Transverse colon (tissue), 4 donors: ENCODE data around the gene ERICH6B.

Experiments used
- POLR2A ChIP-seq: fragments of 450-650 bp; IDR thresholded peaks from one replicate; pipeline ENCODE4 v1.6.1; 2016; ENCODE audit warnings: antibody characterized with exemption, mild to moderate bottlenecking, moderate library complexity
- POLR2AphosphoS5 ChIP-seq, 3 donors: sonication (generic); formaldehyde crosslinking; IDR thresholded peaks; one replicate each; pipeline ENCODE4 v1.6.1; 2016; ENCODE audit warnings: antibody characterized with exemption in 3 of 3
- TF ChIP-seq, protein P1 (sequence below), 5 experiments: fragments of 200-600 bp in 3 of 5; fragments of 450-650 bp in 2 of 5; sonication (generic) in 3 of 5; IDR thresholded peaks; 1 replicate in 2 of 5; 2 replicates in 3 of 5; pipeline ENCODE4 v1.5.1; 2016 to 2017; ENCODE audit warnings: antibody characterized with exemption in 5 of 5, inconsistent platforms in 3 of 5, mild to moderate bottlenecking in 2 of 5, moderate library complexity in 1 of 5

DNA sequence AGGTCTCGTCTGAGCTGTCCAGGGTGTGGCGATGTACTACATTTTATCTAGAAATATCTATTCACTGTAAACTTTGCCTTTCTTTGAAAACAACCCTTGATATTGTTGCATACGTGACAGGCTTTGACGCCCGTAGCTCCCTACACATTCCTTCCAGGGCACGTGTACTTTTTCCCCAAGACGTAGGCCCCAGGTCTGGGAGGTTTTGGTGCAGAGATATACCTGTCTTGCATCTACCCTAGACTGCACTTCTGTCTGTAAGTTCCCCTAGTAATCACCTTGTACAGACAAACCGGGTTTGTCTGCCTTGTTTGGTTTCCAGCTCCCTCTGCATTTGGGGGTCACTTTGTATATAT, 69.2 kb downstream of the ERICH6B start:
- TF ChIP-seq POLR2A (no peak), POLR2AphosphoS5 (IDR thresholded peaks at IDR 0.05) (no peak)
- TF ChIP-seq, protein P1, sequence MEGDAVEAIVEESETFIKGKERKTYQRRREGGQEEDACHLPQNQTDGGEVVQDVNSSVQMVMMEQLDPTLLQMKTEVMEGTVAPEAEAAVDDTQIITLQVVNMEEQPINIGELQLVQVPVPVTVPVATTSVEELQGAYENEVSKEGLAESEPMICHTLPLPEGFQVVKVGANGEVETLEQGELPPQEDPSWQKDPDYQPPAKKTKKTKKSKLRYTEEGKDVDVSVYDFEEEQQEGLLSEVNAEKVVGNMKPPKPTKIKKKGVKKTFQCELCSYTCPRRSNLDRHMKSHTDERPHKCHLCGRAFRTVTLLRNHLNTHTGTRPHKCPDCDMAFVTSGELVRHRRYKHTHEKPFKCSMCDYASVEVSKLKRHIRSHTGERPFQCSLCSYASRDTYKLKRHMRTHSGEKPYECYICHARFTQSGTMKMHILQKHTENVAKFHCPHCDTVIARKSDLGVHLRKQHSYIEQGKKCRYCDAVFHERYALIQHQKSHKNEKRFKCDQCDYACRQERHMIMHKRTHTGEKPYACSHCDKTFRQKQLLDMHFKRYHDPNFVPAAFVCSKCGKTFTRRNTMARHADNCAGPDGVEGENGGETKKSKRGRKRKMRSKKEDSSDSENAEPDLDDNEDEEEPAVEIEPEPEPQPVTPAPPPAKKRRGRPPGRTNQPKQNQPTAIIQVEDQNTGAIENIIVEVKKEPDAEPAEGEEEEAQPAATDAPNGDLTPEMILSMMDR (IDR thresholded peaks at IDR 0.05): no peak
